Ishikawa (cell line): ENCODE measurements around the gene COG8.

Experiments used
- CEBPB ChIP-seq: IDR thresholded peaks from 2 replicates; pipeline ENCODE4 v1.6.1; 2012
- CREB1 ChIP-seq: IDR thresholded peaks from 2 replicates; pipeline ENCODE4 v1.6.1; 2012; ENCODE audit warnings: low read depth
- EGR1 ChIP-seq: IDR thresholded peaks from 2 replicates; pipeline ENCODE4 v1.6.1; 2012
- EP300 ChIP-seq: IDR thresholded peaks from 2 replicates; pipeline ENCODE4 v1.6.1; 2012; ENCODE audit warnings: borderline replicate concordance
- FOXM1 ChIP-seq: IDR thresholded peaks from 2 replicates; pipeline ENCODE4 v1.6.1; 2012; ENCODE audit warnings: low read depth, borderline replicate concordance
- NFIC ChIP-seq: IDR thresholded peaks from 2 replicates; pipeline ENCODE4 v1.6.1; 2012
- RAD21 ChIP-seq: IDR thresholded peaks from 2 replicates; pipeline ENCODE4 v1.6.1; 2012; ENCODE audit warnings: low read depth
- REST ChIP-seq: IDR thresholded peaks from 2 replicates; pipeline ENCODE4 v1.6.1; 2012; ENCODE audit warnings: low read depth, mild to moderate bottlenecking
- TAF1 ChIP-seq: IDR thresholded peaks from 2 replicates; pipeline ENCODE4 v1.6.1; 2012; ENCODE audit warnings: low read depth, mild to moderate bottlenecking
- TCF12 ChIP-seq: IDR thresholded peaks from 2 replicates; pipeline ENCODE4 v1.6.1; 2012; ENCODE audit warnings: low read depth
- TEAD4 ChIP-seq: IDR thresholded peaks from 2 replicates; pipeline ENCODE4 v1.6.1; 2012
- USF1 ChIP-seq: IDR thresholded peaks from 2 replicates; pipeline ENCODE4 v1.6.1; 2012
- YY1 ChIP-seq: IDR thresholded peaks from 2 replicates; pipeline ENCODE4 v1.6.1; 2012; ENCODE audit warnings: low read depth
- ZBTB7A ChIP-seq: IDR thresholded peaks from 2 replicates; pipeline ENCODE4 v1.6.1; 2012; ENCODE audit warnings: low read depth
- TF ChIP-seq, protein P1 (sequence below): IDR thresholded peaks from 2 replicates; pipeline ENCODE4 v1.6.1; 2012

Gene COG8

GRCh38 chr16:69330286-69331109, 8.9 kb downstream of the COG8 start, which contains the start of gene PDF:
Gene PDF, minus strand, starts transcription at chr16:69330588. Its CDS starts 18 bp downstream, at chr16:69330570.
- peak; percentile 90 for TF ChIP-seq YY1
- no peak for TF ChIP-seq NFIC
- no peak for TF ChIP-seq RAD21
- TF ChIP-seq REST, result no peak
- TF ChIP-seq CREB1, result no peak
- TF ChIP-seq TCF12, result peak; percentile 45; the same call in 1 of the 2 replicates
- peak; percentile 2; the same call in 1 of the 2 replicates for TF ChIP-seq EGR1
- TF ChIP-seq, protein P1, sequence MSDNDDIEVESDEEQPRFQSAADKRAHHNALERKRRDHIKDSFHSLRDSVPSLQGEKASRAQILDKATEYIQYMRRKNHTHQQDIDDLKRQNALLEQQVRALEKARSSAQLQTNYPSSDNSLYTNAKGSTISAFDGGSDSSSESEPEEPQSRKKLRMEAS, result peak; percentile 63
- no peak for TF ChIP-seq CEBPB
- TF ChIP-seq TEAD4, result no peak
- TF ChIP-seq EP300, result no peak
- TF ChIP-seq ZBTB7A, result no peak
- TF ChIP-seq TAF1, result peak; percentile 70
- TF ChIP-seq USF1, result no peak
- no peak for TF ChIP-seq FOXM1

- TF ChIP-seq EGR1 (0 out of 2 replicates have a peak, but pooled peaks have one; percentile 24), TAF1 (no peak)
These were observed 9.7 kb downstream of the COG8 start for GRCh38 chr16:69329369-69330285.

GRCh38 chr16:69328854-69329316, 10.5 kb downstream of the COG8 start:
- TF ChIP-seq CEBPB (no peak), CREB1 (no peak), EGR1 (no peak), ZBTB7A (no peak), TEAD4 (no peak)

DNA sequence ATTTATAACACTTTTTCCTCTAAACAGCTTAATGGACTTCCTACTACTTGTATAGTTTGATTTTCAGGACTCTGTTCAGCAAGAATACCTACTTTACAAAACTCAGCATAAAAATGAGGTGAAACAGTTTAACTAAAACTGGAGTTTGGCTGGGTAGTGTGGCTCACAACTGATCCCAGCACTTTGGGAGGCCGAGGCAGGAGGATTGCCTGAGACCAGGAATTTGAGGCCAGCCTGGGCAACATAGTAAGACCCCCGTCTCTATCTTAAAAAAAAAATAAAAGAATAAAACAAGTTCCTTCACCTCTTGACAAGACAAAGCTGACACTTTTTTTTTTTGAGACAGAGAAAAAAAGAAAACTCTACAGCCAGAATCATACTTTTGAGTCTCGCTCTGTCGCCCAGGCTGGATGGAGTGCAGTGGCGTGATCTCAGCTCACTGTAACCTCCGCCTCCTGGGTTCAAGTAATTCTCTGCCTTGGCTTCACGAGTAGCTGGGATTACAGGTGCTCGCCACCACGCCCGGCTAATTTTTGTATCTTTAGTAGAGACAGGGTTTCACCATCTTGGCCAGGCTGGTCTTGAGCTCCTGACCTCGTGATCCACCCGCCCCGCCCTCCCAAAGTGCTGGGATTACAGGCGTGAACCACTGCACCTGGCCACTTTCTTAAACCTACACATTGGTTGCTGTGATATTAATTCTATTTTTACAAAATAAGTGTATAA, 11.6 kb downstream of the COG8 start:
- TF ChIP-seq FOXM1 (no peak), EP300 (no peak), NFIC (no peak), YY1 (no peak), CREB1 (no peak), CEBPB (no peak), RAD21 (no peak), USF1 (no peak), EGR1 (no peak), ZBTB7A (no peak), TEAD4 (no peak), REST (no peak), TCF12 (no peak), TAF1 (no peak)
- TF ChIP-seq, protein P1, result no peak
